DND-41 (cell line): ENCODE results near the gene TTLL10.

Experiments
- EZH2 ChIP-seq: IDR thresholded peaks from 3 replicates; pipeline ENCODE4 v1.6.1; 2012; ENCODE audit warnings: borderline replicate concordance, low read depth, mild to moderate bottlenecking, moderate library complexity, low read length, inconsistent platforms; ENCODE audit not compliant: severe bottlenecking
- TF ChIP-seq, protein P1 (sequence below): IDR thresholded peaks from 2 replicates; pipeline ENCODE4 v1.5.1; 2012; ENCODE audit warnings: borderline replicate concordance, low read length, moderate library complexity, mild to moderate bottlenecking; ENCODE audit not compliant: poor library complexity, severe bottlenecking; ENCODE audit errors: extremely low read depth

GRCh38 chr1:1148569-1148968 lies 25.1 kb upstream of the TTLL10 start:
- TF ChIP-seq, protein P1, sequence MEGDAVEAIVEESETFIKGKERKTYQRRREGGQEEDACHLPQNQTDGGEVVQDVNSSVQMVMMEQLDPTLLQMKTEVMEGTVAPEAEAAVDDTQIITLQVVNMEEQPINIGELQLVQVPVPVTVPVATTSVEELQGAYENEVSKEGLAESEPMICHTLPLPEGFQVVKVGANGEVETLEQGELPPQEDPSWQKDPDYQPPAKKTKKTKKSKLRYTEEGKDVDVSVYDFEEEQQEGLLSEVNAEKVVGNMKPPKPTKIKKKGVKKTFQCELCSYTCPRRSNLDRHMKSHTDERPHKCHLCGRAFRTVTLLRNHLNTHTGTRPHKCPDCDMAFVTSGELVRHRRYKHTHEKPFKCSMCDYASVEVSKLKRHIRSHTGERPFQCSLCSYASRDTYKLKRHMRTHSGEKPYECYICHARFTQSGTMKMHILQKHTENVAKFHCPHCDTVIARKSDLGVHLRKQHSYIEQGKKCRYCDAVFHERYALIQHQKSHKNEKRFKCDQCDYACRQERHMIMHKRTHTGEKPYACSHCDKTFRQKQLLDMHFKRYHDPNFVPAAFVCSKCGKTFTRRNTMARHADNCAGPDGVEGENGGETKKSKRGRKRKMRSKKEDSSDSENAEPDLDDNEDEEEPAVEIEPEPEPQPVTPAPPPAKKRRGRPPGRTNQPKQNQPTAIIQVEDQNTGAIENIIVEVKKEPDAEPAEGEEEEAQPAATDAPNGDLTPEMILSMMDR: no peak
- no peak for TF ChIP-seq EZH2
